ENCODE measurements around the gene SMAD4. TPM values are rescaled to one million over a fixed set of nuclear protein-coding genes. Genes with fewer than 3 reads are reported as not detected.

Gene SMAD4
- total RNA-seq, 1 donor from 2014 or later, result 89.1 TPM

DNA sequence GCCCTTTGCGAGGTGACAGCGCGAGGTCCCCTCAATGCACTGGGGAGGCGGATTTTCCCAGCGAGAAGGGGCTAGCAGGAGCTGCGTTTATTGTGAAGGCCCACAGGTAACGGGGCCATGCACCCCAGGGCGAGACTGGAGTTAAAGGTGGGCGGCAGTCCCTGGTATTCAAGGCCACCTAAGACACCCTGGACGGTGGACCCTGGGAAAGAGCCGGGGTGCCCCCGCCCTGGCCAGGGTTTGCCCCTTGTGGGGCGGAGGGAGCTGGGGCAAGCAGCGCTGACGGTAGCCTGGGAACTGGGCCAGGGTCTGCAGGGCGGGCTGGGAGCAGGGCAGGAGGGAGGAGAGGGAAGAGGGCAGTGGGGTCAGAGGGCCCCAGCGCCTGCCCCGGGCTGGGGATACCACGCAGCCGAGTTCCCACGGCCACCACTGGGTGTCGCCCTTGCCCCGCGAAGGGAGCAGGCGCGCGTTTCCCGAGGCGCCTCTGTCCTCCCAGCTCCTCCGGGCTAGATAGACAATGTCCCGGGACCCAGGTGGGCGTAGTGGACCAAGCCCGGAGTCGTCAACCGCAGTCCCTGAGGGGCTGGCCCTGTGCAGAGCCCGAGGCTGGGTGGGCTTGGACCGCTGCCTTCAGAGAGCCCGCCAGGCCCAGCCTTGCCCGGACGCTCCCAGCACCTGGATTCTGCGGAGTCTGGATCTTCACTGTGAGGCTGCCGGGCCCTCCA is 80.2 kb downstream of the SMAD4 start:
- intact Hi-C loops (cut with micrococcal nuclease), result loop anchor here (2.0 to 10.0 kb wide), 2 partner anchors 275 to 425 kb away; no protein-coding TSS in a partner anchor

DNA sequence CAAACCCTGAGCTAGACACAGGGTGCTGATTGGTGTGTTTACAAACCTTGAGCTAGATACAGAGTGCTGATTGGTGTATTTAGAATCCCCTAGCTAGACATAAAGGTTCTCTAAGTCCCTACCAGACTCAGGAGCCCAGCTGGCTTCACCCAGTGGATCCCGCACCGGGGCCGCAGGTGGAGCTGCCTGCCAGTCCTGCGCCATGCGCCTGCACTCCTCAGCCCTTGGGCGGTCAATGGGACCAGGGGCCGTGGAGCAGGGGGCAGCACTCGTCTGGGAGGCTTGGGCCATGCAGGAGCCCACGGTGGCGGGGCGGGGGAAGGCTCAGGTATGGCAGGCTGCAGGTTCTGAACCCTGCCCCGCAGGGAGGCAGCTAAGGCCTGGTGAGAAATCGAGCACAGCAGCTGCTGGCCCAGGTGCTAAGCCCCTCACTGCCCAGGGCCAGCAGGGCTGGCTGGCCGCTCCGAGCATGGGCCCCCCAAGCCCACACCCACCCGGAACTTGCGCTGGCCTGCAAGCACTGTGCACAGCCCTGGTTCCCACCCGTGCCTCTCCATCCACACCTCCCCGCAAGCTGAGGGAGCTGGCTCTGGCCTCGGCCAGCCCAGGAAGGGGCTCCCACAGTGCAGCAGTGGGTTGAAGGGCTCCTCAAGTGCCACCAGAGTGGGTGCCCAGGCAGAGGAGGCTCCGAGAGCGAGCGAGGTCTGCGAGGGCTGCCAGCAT is 81.8 kb downstream of the SMAD4 start:
- intact Hi-C loops (cut with micrococcal nuclease), result loop anchor here (2.0 to 10.0 kb wide), 2 partner anchors 273 to 423 kb away; no protein-coding TSS in a partner anchor

DNA sequence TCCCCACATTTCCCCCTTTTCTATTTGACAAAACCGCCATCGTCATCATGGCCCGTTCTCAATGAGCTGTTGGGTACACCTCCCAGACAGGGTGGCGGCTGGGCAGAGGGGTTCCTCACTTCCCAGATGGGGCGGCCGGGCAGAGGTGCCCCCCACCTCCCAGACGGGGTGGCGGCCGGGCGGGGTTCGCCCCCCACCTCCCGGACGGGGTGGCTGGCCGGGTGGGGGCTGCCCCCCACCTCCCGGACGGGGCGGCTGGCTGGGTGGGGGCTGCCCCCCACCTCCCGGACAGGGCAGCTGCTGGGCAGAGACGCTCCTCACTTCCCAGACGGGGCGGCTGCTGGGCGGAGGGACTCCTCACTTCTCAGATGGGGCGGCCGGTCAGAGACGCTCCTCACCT is 87.0 kb downstream of the SMAD4 start:
- intact Hi-C loops (cut with micrococcal nuclease), result loop anchor here (10.0 kb wide), 1 partner anchor 418 kb away; no protein-coding TSS in a partner anchor

DNA sequence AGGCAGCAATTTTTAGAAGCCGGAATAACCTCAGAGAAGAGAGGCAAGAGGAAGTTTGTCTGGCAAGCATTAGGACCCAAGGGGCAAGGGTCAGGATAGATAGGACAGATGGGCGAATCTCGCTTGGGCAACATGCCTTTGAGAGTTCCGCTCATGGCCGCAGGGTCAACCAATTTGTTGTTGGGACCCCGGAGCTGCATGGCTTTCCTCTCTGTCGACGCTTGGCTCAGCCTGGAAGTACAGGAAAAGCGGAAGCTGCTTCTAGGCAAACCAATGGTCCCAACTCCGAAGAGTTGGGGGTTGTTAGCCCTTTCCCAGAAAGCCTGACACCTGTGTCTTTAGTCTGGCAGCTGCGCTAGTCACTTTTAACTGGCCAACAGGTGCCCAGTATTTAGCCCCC is 89.5 kb downstream of the SMAD4 start:
- intact Hi-C loops (cut with micrococcal nuclease), result loop anchor here (10.0 kb wide), 1 partner anchor 415 kb away; no protein-coding TSS in a partner anchor

DNA sequence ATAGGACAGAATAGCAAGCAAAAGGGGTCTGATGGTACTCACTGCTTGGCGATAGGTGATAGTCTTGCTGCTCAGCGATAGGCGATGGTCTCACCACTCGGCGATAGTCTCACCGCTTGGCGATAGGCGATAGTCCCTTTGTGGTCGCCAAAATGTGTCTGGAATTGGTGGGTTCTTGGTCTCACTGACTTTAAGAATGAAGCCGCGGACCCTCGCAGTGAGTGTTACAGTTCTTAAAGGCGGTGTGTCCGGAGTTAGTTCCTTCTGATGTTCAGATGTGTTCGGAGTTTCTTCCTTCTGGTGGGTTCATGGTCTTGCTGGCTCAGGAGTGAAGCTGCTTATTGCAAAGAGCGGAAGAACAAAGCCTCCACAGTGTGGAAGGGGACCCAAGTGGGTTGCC is 90.0 kb downstream of the SMAD4 start:
- intact Hi-C loops (cut with micrococcal nuclease), result loop anchor here (10.0 kb wide), 2 partner anchors 155 to 415 kb away; no protein-coding TSS in a partner anchor

DNA sequence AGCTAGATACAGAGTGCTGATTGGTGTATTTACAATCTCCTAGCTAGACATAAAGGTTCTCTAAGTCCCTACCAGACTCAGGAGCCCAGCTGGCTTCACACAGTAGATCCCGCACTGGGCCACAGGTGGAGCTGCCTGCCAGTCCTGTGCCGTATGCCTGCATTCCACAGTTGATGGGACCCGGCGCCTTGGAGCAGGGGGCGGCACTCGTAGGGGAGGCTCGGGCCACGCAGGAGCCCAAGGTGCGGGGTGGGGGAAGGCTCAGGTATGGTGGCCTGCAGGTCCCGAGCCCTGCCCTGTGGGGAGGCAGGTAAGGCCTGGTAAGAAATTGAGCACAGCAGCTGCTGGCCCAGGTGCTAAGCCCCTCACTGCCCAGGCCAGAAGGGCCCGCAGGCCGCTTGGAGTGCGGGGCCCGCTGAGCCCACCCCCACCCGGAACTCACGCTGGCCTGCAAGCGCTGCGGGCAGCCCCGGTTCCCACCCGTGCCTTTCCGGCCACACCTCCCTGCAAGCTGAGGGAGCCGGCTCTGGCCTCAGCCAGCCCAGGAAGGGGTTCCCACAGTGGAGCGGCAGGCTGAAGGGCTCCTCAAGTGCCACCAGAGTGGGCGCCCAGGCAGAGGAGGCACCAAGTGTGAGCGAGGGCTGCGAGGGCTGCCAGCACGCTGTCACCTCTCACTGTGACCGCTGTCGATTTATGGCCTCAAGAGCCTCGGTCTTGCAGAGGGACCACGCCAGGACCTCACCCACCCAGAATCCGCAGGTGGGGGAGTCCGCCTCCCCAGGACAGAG is 91.0 kb downstream of the SMAD4 start:
- intact Hi-C loops (cut with micrococcal nuclease), result loop anchor here (10.0 kb wide), 1 partner anchor 154 kb away; no protein-coding TSS in a partner anchor

DNA sequence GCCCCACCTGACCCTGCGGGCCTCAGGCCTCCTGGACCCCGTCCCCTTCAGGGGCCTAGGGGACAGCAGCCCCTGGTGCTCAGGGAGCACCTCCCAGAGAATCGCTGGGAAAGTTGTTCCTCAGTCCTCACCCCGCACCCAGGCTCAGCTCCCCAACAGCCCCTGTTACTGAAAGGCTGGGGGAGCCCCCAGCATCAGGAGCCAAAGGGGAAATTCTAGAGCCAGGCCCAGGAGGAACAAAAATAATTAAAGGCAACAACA is 91.5 kb downstream of the SMAD4 start:
- intact Hi-C loops (cut with micrococcal nuclease), result loop anchor here (10.0 kb wide), 1 partner anchor 153 kb away; no protein-coding TSS in a partner anchor

DNA sequence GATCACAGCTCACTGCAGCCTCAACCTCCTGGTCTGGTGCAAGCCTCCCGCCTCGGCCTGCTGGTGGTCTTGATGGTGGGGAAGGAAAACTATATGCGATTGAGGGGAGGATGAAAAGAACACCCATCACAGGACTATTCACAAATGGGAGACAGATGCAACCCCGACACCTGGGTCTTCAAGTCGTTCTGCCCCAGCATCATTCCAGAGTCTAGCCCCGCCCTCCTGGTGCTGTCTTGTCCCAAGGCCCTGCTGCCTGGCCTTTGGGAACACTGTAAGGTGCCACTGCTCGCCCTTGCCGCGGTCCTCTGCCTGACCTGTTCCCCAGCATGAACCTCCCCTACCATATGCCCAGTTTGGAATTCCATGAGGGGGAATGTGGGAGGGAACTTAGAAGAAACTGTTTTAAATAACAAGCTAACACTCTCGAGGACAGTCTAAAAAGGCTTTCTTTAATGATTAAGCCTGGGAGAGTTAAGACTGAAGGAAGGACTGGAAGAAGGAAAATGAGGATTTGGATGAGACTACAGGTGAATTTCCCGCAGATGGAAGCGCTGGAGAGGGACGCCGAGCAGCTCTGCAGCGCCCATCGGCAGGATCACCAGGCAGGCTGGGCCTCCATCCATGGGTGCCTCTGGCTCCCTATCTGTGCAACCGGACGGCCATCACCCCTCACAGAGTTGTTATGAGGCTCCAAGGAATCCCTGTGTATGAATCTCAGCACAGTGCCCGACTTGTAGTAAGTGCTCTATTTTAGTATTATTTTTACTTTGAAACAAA is 92.4 kb downstream of the SMAD4 start:
- intact Hi-C loops (cut with micrococcal nuclease), result loop anchor here (10.0 kb wide), 1 partner anchor 152 kb away; no protein-coding TSS in a partner anchor

DNA sequence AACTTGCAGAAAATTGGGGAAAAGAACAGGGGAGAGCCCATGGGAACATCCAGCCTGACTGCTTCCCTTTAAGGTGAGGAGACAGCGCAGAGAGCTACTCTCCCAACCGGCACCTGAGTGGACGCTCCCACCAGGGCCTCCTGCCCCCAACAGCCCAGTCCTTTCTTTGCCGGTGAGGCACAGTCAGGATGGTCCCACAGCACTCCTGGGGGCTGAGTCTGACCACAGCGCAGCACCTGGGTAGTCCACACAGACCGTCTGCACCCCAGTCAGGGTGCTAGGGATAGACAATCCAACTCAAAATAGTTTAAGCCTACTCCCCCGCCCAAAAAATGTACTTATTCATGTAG is 93.0 kb downstream of the SMAD4 start:
- intact Hi-C loops (cut with micrococcal nuclease), result loop anchor here (10.0 kb wide), 1 partner anchor 152 kb away; no protein-coding TSS in a partner anchor

DNA sequence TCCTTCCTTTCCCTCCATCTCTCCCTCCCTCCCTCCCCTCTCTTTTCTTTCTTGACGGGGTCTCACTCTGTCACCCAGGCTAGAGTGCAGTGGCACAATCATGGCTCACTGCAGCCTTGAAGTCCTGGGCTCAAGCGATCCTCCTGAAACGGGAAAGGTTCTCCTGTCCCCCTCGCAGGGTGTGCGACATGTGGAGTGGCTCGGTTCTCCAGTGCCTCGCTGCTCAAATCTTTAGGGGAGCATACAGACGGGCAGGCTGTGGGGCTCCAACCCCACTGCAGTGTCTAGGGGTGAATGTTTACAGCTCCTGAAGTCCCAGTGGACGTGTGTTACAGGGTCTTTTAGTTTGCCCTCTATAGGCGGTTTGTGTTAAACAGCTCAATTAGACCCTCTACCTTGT is 93.5 kb downstream of the SMAD4 start:
- intact Hi-C loops (cut with micrococcal nuclease), result loop anchor here (10.0 kb wide), 1 partner anchor 151 kb away; no protein-coding TSS in a partner anchor

DNA sequence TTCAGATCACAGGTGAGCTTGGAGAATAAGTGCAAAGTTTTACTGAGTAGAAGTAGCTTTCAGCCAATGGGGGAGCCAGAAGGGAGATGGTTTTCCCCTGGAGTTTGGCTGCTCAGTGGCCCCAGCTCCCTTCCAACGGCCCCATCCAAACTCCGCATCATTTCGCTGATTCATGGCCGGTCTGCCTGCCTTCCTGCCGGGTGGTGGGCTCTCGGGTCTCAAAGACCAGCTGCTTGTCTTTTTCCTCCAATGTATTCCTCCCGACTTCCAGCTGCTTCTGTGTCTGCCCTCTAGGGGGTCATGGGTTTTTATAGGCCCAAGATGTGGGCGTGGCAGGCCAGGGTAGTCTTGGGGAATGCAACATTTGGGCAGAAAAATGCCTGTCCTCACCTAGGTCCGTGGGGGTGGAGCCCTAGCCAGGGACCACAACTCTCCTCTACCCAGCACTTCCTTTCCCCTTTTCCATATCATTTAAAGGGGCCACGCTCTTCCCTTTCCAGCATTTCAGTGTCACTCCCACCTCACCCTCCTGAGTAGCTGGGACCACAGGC is 94.0 kb downstream of the SMAD4 start:
- intact Hi-C loops (cut with micrococcal nuclease), result loop anchor here (10.0 kb wide), 1 partner anchor 151 kb away; no protein-coding TSS in a partner anchor

DNA sequence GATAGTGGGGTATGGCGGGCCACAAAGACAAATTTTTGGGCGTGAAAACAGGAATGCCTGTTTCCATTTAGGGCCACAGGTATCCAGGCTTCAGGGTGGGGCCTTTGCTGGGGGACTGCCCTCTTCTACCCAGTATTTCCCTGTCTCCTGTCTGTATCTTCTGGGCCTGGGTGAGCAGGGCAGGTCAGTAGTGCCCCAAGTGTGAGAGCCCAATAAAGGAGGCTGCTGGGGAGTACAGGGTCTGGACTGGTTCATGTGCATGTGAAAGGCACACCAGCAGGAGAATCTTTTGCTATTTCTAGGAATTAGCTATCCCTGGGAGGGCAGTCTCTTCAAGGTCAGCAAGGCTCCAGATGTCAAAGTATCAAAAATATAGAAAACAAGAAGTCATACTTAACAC is 96.0 kb downstream of the SMAD4 start:
- intact Hi-C loops (cut with micrococcal nuclease), result loop anchor here (10.0 kb wide), 1 partner anchor 149 kb away; no protein-coding TSS in a partner anchor

DNA sequence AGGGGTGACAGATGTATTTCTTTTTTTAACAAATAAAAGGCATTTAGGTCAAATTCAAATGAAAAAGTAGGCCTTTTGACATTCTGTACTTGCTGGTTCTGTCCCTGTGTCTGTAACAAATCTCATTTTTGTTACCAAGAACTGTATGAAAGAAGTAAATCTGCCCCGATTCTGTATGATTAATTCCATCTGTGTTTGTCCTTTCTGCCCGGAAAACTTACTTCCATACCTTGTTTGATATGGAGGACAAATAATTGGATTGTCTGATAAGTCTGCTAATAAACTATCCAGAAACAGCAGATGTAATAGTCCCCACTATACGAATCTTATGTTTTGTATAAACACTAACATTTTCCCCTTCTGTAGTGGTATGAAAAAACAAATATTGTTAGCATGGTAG is 97.7 kb downstream of the SMAD4 start:
- intact Hi-C loops (cut with micrococcal nuclease), result loop anchor here (10.0 kb wide), 1 partner anchor 147 kb away; no protein-coding TSS in a partner anchor

DNA sequence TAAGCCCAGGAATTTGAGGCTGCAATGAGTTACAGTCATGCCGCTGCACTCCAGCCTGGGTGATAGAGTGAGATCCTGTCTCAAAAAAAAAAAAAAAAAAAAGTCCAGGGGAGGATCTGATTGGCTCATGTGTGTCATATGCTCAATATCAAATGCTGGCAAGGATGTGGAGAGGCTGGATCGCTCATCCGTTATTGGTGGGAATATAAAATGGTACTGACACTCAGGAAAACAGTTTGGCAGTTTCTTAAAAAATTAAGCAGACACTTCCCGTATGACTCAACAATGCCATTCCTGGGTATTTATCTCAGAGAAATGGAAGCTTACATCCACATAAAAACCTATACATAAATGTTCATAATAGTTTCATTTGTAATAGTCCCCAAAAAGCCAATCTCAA is 98.5 kb downstream of the SMAD4 start:
- intact Hi-C loops (cut with micrococcal nuclease), result loop anchor here (10.0 kb wide), 1 partner anchor 146 kb away; no protein-coding TSS in a partner anchor

DNA sequence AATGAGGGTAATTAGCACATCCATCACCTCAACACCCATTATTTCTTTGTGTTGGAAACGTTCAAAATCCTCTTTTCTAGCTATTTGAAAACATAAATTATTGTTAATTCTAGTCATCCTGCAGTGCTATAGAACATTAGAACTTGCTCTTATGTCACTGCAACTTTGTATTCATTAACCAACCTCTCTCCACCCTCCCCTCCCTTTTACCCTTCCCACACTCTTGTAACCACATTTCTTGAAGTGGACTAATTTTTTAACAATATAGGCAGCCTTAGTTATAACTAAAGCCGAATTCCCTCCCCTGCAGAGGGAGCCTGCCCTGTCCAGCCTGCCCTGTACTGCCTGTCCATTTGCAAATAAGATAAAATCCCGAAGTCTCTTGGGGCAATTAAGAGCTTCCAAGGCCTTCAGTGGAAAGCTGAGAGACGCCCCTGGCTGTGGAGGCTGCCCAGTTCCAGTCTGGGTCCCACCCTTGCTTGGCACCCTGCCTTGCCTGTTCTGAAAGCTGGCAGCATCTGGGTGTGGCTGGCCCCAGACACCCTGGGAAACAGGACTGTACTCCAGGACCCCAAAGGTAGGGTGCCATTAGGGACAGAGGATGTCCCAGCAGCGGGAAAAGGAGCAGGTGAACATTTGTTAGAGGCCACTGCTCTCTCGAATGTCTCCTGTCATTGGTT is 102.4 kb downstream of the SMAD4 start:
- intact Hi-C loops (cut with micrococcal nuclease), result no loop called here

DNA sequence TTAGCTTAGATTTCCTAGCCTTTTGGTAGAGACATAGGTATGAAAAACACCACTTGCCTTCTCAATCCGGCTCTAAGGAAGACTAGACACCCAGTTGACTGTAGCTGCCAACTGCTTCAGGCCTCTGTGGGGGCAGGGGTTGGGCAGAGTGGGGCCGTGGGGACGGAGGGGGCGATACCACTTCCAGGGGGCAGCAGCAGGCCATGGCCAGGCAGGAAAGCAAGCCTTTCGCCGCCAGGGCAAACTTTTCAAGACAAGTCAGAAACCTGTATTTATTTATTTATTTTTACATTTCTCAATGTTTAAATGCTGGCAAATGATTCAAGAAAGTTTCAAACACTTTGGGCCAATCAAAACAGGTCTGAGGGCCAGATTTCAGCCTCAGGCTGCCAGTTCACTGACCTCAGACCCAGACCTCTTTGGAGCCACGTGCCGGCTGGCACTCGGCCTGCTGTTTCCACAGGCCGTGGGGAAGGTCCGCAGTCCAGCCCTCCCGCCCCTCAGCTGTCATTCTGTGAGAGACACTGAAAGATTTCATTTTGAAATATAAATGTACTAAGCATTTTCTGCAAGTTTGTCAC is 103.7 kb downstream of the SMAD4 start:
- intact Hi-C loops (cut with micrococcal nuclease), result no loop called here
